DOHH2 (cell line): Measurements from ENCODE around the gene BTBD18.

Source experiments
- CTCF ChIP-seq: fragments of 200-600 bp; sonication (generic); IDR thresholded peaks from one replicate; pipeline ENCODE4 v1.5.1; 2014; ENCODE audit warnings: antibody characterized with exemption, mild to moderate bottlenecking, low read depth, low read length; ENCODE audit not compliant: poor library complexity, severe bottlenecking
- EZH2phosphoT487 ChIP-seq: fragments of 200-600 bp; sonication (generic); IDR thresholded peaks from 2 replicates; pipeline ENCODE4 v1.6.1; 2017; ENCODE audit warnings: borderline replicate concordance, mild to moderate bottlenecking, antibody characterized with exemption, low read length, moderate library complexity, mixed read lengths

- no peak for TF ChIP-seq CTCF
- no peak for TF ChIP-seq EZH2phosphoT487
These were observed 39.9 kb upstream of the BTBD18 start for GRCh38 chr11:57791321-57792059.
